Mesendoderm (in vitro differentiated cells): ENCODE data around the gene CHFR.

Experiments
- DNase-seq: peaks from one replicate; pipeline ENCODE4 v3.0.0; 2013
- H2AK5ac ChIP-seq: 2 replicates; pipeline ENCODE4 v1.6.1; 2013; ENCODE audit warnings: low read length, inconsistent platforms
- H2BK120ac ChIP-seq: 2 replicates; pipeline ENCODE4 v1.6.1; 2013; ENCODE audit warnings: low read depth, mild to moderate bottlenecking, low read length, moderate library complexity, mixed read lengths
- H2BK15ac ChIP-seq: replicated peaks from 2 replicates; pipeline ENCODE4 v1.6.1; 2013; ENCODE audit warnings: low read depth, mild to moderate bottlenecking, moderate library complexity
- H2BK5ac ChIP-seq: 2 replicates; pipeline ENCODE4 v1.6.1; 2013; ENCODE audit warnings: low read length, inconsistent platforms
- H3K18ac ChIP-seq: 2 replicates; pipeline ENCODE4 v1.6.1; 2013; ENCODE audit warnings: mild to moderate bottlenecking, low read length, mixed read lengths
- H3K23ac ChIP-seq: one replicate; pipeline ENCODE4 v1.6.1; 2013; ENCODE audit warnings: low read length
- H3K27ac ChIP-seq: 2 replicates; pipeline ENCODE4 v1.5.1; 2013; ENCODE audit warnings: low read depth, mild to moderate bottlenecking, inconsistent platforms, low read length, moderate library complexity
- H3K27me3 ChIP-seq: 2 replicates; pipeline ENCODE4 v1.6.1; 2013; ENCODE audit warnings: low read length, control low read depth, mild to moderate bottlenecking, inconsistent platforms; ENCODE audit not compliant: insufficient read depth, poor library complexity
- H3K36me3 ChIP-seq: 2 replicates; pipeline ENCODE4 v1.6.1; 2013; ENCODE audit warnings: low read length, inconsistent platforms; ENCODE audit not compliant: control insufficient read depth, insufficient read depth
- H3K4ac ChIP-seq: one replicate; pipeline ENCODE4 v1.6.1; 2013; ENCODE audit warnings: low read depth, mild to moderate bottlenecking, low read length, moderate library complexity
- H3K4me1 ChIP-seq: 2 replicates; pipeline ENCODE4 v1.6.1; 2013; ENCODE audit warnings: low read depth, low read length, inconsistent platforms; ENCODE audit not compliant: control insufficient read depth
- H3K4me2 ChIP-seq: 2 replicates; pipeline ENCODE4 v1.6.1; 2013; ENCODE audit warnings: low read length
- H3K4me3 ChIP-seq: 2 replicates; pipeline ENCODE4 v1.5.1; 2013; ENCODE audit warnings: mild to moderate bottlenecking, low read length
- H3K56ac ChIP-seq: one replicate; pipeline ENCODE4 v1.6.1; 2013; ENCODE audit warnings: low read length
- H3K79me1 ChIP-seq: 2 replicates; pipeline ENCODE4 v1.6.1; 2013; ENCODE audit warnings: low read length, inconsistent platforms
- H3K79me2 ChIP-seq: 2 replicates; pipeline ENCODE4 v1.6.1; 2013; ENCODE audit warnings: mild to moderate bottlenecking, low read length; ENCODE audit not compliant: control insufficient read depth, insufficient read depth
- H3K9ac ChIP-seq: 2 replicates; pipeline ENCODE4 v1.6.1; 2013; ENCODE audit warnings: low read length, inconsistent platforms
- H4K5ac ChIP-seq: one replicate; pipeline ENCODE4 v1.6.1; 2013; ENCODE audit warnings: low read length
- H4K8ac ChIP-seq: one replicate; pipeline ENCODE4 v1.6.1; 2013; ENCODE audit warnings: low read depth, mild to moderate bottlenecking, control low read depth, low read length, moderate library complexity
- WGBS: extraction: QIAGEN DNeasy Blood & Tissue Kit; methylation state at CpG from one replicate; pipeline ENCODE4 v1.1.7; 2013; ENCODE audit warnings: low lambda C conversion rate, missing lambda C conversion rate; ENCODE audit not compliant: insufficient coverage; ENCODE audit errors: extremely low coverage; 5-methylcytosine and 5-hydroxymethylcytosine counted together

Gene CHFR

GRCh38 chr12:132835076-132836025, 52.1 kb downstream of the CHFR start:
- H2AK5ac ChIP-seq = no peak overlapping the region
- H2BK5ac ChIP-seq = no peak overlapping the region
- no peaks in the 10 kb centered on the region for H3K4me1 ChIP-seq
- H3K79me2 ChIP-seq = no peaks in the 10 kb centered on the region
- no peak overlapping the region for H3K56ac ChIP-seq
- H3K36me3 ChIP-seq = peaks cover 8% of the 10 kb centered on the region
- no peak overlapping the region for H3K9ac ChIP-seq
- no peak overlapping the region for H3K18ac ChIP-seq
- H3K27me3 ChIP-seq = no peaks in the 10 kb centered on the region
- no peak overlapping the region for H3K4me2 ChIP-seq
- WGBS = no CpG with 5 or more reads among the region's 42 CpGs
- no peak overlapping the region for H3K23ac ChIP-seq
- H2BK120ac ChIP-seq = no peak overlapping the region
- H3K27ac ChIP-seq = no peak overlapping the region
- no peak for DNase-seq
- no peak overlapping the region for H4K5ac ChIP-seq
- no peaks in the 10 kb centered on the region for H3K79me1 ChIP-seq
- H3K4ac ChIP-seq = no peak overlapping the region
- no peak overlapping the region for H2BK15ac ChIP-seq
- no peak overlapping the region for H4K8ac ChIP-seq
- no peak overlapping the region for H3K4me3 ChIP-seq

GRCh38 chr12:132834181-132834711, 53.2 kb downstream of the CHFR start:
- H3K79me1 ChIP-seq = no peaks in the 10 kb centered on the region
- H3K56ac ChIP-seq = no peak overlapping the region
- H3K4me3 ChIP-seq = no peak overlapping the region
- no peak overlapping the region for H4K5ac ChIP-seq
- H2BK15ac ChIP-seq = no peak overlapping the region
- H3K23ac ChIP-seq = no peak overlapping the region
- H3K27ac ChIP-seq = no peak overlapping the region
- no CpG with 5 or more reads among the region's 5 CpGs for WGBS
- H2BK120ac ChIP-seq = no peak overlapping the region
- H3K4me2 ChIP-seq = no peak overlapping the region
- no peak overlapping the region for H4K8ac ChIP-seq
- H3K4ac ChIP-seq = no peak overlapping the region
- no peak for DNase-seq
- H3K79me2 ChIP-seq = no peaks in the 10 kb centered on the region
- H2BK5ac ChIP-seq = no peak overlapping the region
- no peaks in the 10 kb centered on the region for H3K27me3 ChIP-seq
- no peak overlapping the region for H3K9ac ChIP-seq
- H3K18ac ChIP-seq = no peak overlapping the region
- H3K4me1 ChIP-seq = no peaks in the 10 kb centered on the region
- no peak overlapping the region for H2AK5ac ChIP-seq
- peaks cover 6% of the 10 kb centered on the region for H3K36me3 ChIP-seq

- no peak overlapping the region for H3K23ac ChIP-seq
- H3K36me3 ChIP-seq = peaks cover 6% of the 10 kb centered on the region
Measured at GRCh38 chr12:132833341-132833740, 54.1 kb downstream of the CHFR start.

GRCh38 chr12:132831771-132832170, 55.6 kb downstream of the CHFR start:
- no peak for DNase-seq
- no peak overlapping the region for H3K9ac ChIP-seq
- no peak overlapping the region for H3K23ac ChIP-seq
- H3K18ac ChIP-seq = no peak overlapping the region
- H3K56ac ChIP-seq = no peak overlapping the region
- no peak overlapping the region for H3K4me3 ChIP-seq
- peaks cover 15% of the 10 kb centered on the region for H3K79me2 ChIP-seq
- no peak overlapping the region for H2AK5ac ChIP-seq
- no peak overlapping the region for H3K4me2 ChIP-seq
- H4K5ac ChIP-seq = no peak overlapping the region
- H3K27me3 ChIP-seq = no peaks in the 10 kb centered on the region
- peaks cover 8% of the 10 kb centered on the region for H3K79me1 ChIP-seq
- WGBS = no CpG with 5 or more reads among the region's 11 CpGs
- no peak overlapping the region for H3K4ac ChIP-seq
- H3K36me3 ChIP-seq = peaks cover 6% of the 10 kb centered on the region
- H2BK5ac ChIP-seq = no peak overlapping the region
- H3K27ac ChIP-seq = no peak overlapping the region
- no peak overlapping the region for H2BK15ac ChIP-seq
- H3K4me1 ChIP-seq = no peaks in the 10 kb centered on the region
- H2BK120ac ChIP-seq = no peak overlapping the region
- no peak overlapping the region for H4K8ac ChIP-seq

More at GRCh38 chr12:132833341-132833740, 54.1 kb downstream of the CHFR start:
- H3K9ac ChIP-seq = no peak overlapping the region
- no peak overlapping the region for H4K8ac ChIP-seq
- no peak overlapping the region for H2AK5ac ChIP-seq
- peaks cover under 1% of the 10 kb centered on the region for H3K79me1 ChIP-seq
- no peak overlapping the region for H3K18ac ChIP-seq
- no peak for DNase-seq
- H3K4me2 ChIP-seq = no peak overlapping the region
- H3K56ac ChIP-seq = no peak overlapping the region
- no peak overlapping the region for H3K4ac ChIP-seq
- no peak overlapping the region for H2BK15ac ChIP-seq
- H3K79me2 ChIP-seq = peaks cover under 1% of the 10 kb centered on the region
- H2BK5ac ChIP-seq = no peak overlapping the region
- no peak overlapping the region for H3K4me3 ChIP-seq
- H4K5ac ChIP-seq = no peak overlapping the region
- no peak overlapping the region for H3K27ac ChIP-seq
- no CpG with 5 or more reads among the region's 8 CpGs for WGBS
- no peaks in the 10 kb centered on the region for H3K27me3 ChIP-seq
- H2BK120ac ChIP-seq = no peak overlapping the region
- no peaks in the 10 kb centered on the region for H3K4me1 ChIP-seq

GRCh38 chr12:132828706-132829534, 58.5 kb downstream of the CHFR start, which contains the start of gene GOLGA3:
TSS of gene GOLGA3 (minus strand) at chr12:132828869. CDS start at chr12:132822128, 6,741 bp downstream.
- peak; percentile 96 for DNase-seq
- peak within 1 kb of the TSS; percentile 99 for H3K56ac ChIP-seq
- H3K79me2 ChIP-seq = peaks cover 29% of the 10 kb centered on the region
- peak within 1 kb of the TSS; percentile 42 for H3K18ac ChIP-seq
- peak within 1 kb of the TSS; percentile 65 for H2AK5ac ChIP-seq
- peaks cover 15% of the 10 kb centered on the region for H3K79me1 ChIP-seq
- H2BK120ac ChIP-seq = no peak within 1 kb of the TSS
- H4K5ac ChIP-seq = no peak within 1 kb of the TSS
- H4K8ac ChIP-seq = peak within 1 kb of the TSS; percentile 60
- H3K27ac ChIP-seq = peak within 1 kb of the TSS; percentile 95
- H3K27me3 ChIP-seq = no peaks in the 10 kb centered on the region
- peak within 1 kb of the TSS; percentile 96 for H3K9ac ChIP-seq
- peak within 1 kb of the TSS; percentile 76 for H3K4ac ChIP-seq
- no peaks in the 10 kb centered on the region for H3K4me1 ChIP-seq
- no CpG with 5 or more reads among the region's 78 CpGs for WGBS
- no peak within 1 kb of the TSS for H2BK15ac ChIP-seq
- peak within 1 kb of the TSS; percentile 97 for H3K4me3 ChIP-seq
- peaks cover 6% of the 10 kb centered on the region for H3K36me3 ChIP-seq
- peak within 1 kb of the TSS; percentile 95 for H3K4me2 ChIP-seq
- H2BK5ac ChIP-seq = peak within 1 kb of the TSS; percentile 88
- H3K23ac ChIP-seq = no peak within 1 kb of the TSS
